Posterior cingulate gyrus (tissue), 11 donors: Measurements from ENCODE around the gene MED20.

Experiments used
- DNase-seq, 10 donors: peaks; one replicate each; pipeline versions ENCODE4 v3.0.0 to v3.0.0-alpha.2; 2020 to 2021; ENCODE audit warnings: mixed read lengths in 3 of 10
- intact Hi-C: fragments of 100-400 bp; cut with DNase I; formaldehyde crosslinking; loops from one replicate; pipeline ENCODE4 v1.15.1; 2023

MED20 gene

GRCh38 chr6:41917528-41917927, 3.4 kb downstream of the MED20 start:
- intact Hi-C loops: no loop called here
- no peak for DNase-seq

- no peak for DNase-seq
- intact Hi-C loops: no loop called here
Measured at GRCh38 chr6:41914869-41915530, 5.9 kb downstream of the MED20 start.

- intact Hi-C loops: no loop called here
Measured at GRCh38 chr6:41914343-41914742, 6.6 kb downstream of the MED20 start.

GRCh38 chr6:41909727-41910126, 11.2 kb downstream of the MED20 start:
- intact Hi-C loops: no loop called here
- DNase-seq: no peak

More at GRCh38 chr6:41914343-41914742, 6.6 kb downstream of the MED20 start:
- no peak for DNase-seq

- intact Hi-C loops: no loop called here
- no peak for DNase-seq
Measured at GRCh38 chr6:41901882-41902519, 18.9 kb downstream of the MED20 start.

GRCh38 chr6:41900861-41901260, 20.1 kb downstream of the MED20 start:
- DNase-seq: no peak
- intact Hi-C loops: no loop called here

- DNase-seq: no peak
- intact Hi-C loops: loop anchor here (5.0 to 10.0 kb wide), 2 partner anchors 36 to 111 kb away; partner anchors contain the start of genes PRICKLE4 and TOMM6
Measured at GRCh38 chr6:41896281-41896680, 24.7 kb downstream of the MED20 start.

GRCh38 chr6:41895300-41896233, 25.4 kb downstream of the MED20 start, which contains the start of gene USP49:
Gene USP49, minus strand, starts transcription at chr6:41895375. Its CDS starts 88,392 bp downstream, at chr6:41806983.
- intact Hi-C loops: loop anchor here (5.0 to 10.0 kb wide), 2 partner anchors 37 to 111 kb away; partner anchors contain the start of genes PRICKLE4 and TOMM6
- DNase-seq: peak; percentile 78 to 98 (median 87)

- intact Hi-C loops: loop anchor here (5.0 to 10.0 kb wide), 2 partner anchors 38 to 110 kb away; partner anchors contain the start of genes PRICKLE4 and TOMM6
- peak in 2 of 10 donors; percentile 3 to 74 for DNase-seq
Measured at GRCh38 chr6:41894366-41895299, 26.3 kb downstream of the MED20 start.

- intact Hi-C loops: loop anchor here (10.0 kb wide), 1 partner anchor 108 kb away; the partner anchor contains the start of genes PRICKLE4 and TOMM6
- no peak for DNase-seq
Measured at GRCh38 chr6:41892921-41893564, 27.9 kb downstream of the MED20 start.

- no peak for DNase-seq
- intact Hi-C loops: no loop called here
Measured at GRCh38 chr6:41887331-41887751, 33.6 kb downstream of the MED20 start.

- intact Hi-C loops: no loop called here
- DNase-seq: no peak
Measured at GRCh38 chr6:41885930-41886329, 35.0 kb downstream of the MED20 start.

GRCh38 chr6:41884957-41885356, 36.0 kb downstream of the MED20 start:
- no peak for DNase-seq
- intact Hi-C loops: no loop called here

- intact Hi-C loops: no loop called here
- DNase-seq: no peak
Measured at GRCh38 chr6:41881506-41881905, 39.4 kb downstream of the MED20 start.

- intact Hi-C loops: no loop called here
- no peak for DNase-seq
Measured at GRCh38 chr6:41878961-41879405, 42.0 kb downstream of the MED20 start.

- intact Hi-C loops: no loop called here
- DNase-seq: no peak
Measured at GRCh38 chr6:41878246-41878645, 42.7 kb downstream of the MED20 start.

- no peak for DNase-seq
- intact Hi-C loops: no loop called here
Measured at GRCh38 chr6:41877051-41877680, 43.8 kb downstream of the MED20 start.

- DNase-seq: no peak
- intact Hi-C loops: no loop called here
Measured at GRCh38 chr6:41874741-41875140, 46.2 kb downstream of the MED20 start.
